ENCODE data around the gene TMPRSS12.
"Not testable (repeated sequence)": the region's sequence is repeated elsewhere in the genome, so short reads cannot be mapped to it uniquely, and the experiment has no call there.

TMPRSS12 gene

GRCh38 chr12:50925920-50926319, 83.2 kb downstream of the TMPRSS12 start:
- Histone ChIP-seq H3K4me1 (ENCODE audit: control insufficient read depth, insufficient read depth, low read length, unreplicated experiment) (peaks cover 33% of the 10 kb centered on the region), H3K36me3 (ENCODE audit: insufficient read depth, low read length) (no peaks in the 10 kb centered on the region), H3K4me3 (ENCODE audit: low read depth, low read length) (peak overlapping the region; percentile 92), H3K79me2 (ENCODE audit: control insufficient read depth, insufficient read depth, low read length, unreplicated experiment) (peaks cover 19% of the 10 kb centered on the region), H2AFZ (ENCODE audit: low read length, unreplicated experiment) (no peak overlapping the region), H3K27me3 (ENCODE audit: insufficient read depth, low read length) (no peaks in the 10 kb centered on the region), H3K27ac (ENCODE audit: low read depth, low read length) (no peak overlapping the region)

GRCh38 chr12:50926415-50926814, 83.7 kb downstream of the TMPRSS12 start:
- Histone ChIP-seq H3K27ac (ENCODE audit: low read depth, low read length) (no peak overlapping the region), H3K27me3 (ENCODE audit: insufficient read depth, low read length) (no peaks in the 10 kb centered on the region), H3K4me3 (ENCODE audit: low read depth, low read length) (peak overlapping the region; percentile 92), H3K79me2 (ENCODE audit: control insufficient read depth, insufficient read depth, low read length, unreplicated experiment) (peaks cover 19% of the 10 kb centered on the region), H3K4me1 (ENCODE audit: control insufficient read depth, insufficient read depth, low read length, unreplicated experiment) (peaks cover 33% of the 10 kb centered on the region), H2AFZ (ENCODE audit: low read length, unreplicated experiment) (no peak overlapping the region), H3K36me3 (ENCODE audit: insufficient read depth, low read length) (no peaks in the 10 kb centered on the region)

- not testable (repeated sequence) for H3K27ac ChIP-seq (ENCODE audit: low read depth, low read length); H3K36me3 ChIP-seq (ENCODE audit: insufficient read depth, low read length); H2AFZ ChIP-seq (ENCODE audit: low read length, unreplicated experiment); H3K27me3 ChIP-seq (ENCODE audit: insufficient read depth, low read length)
- Histone ChIP-seq H3K4me3 (ENCODE audit: low read depth, low read length) (peak overlapping the region; percentile 92), H3K79me2 (ENCODE audit: control insufficient read depth, insufficient read depth, low read length, unreplicated experiment) (peaks cover 19% of the 10 kb centered on the region), H3K4me1 (ENCODE audit: control insufficient read depth, insufficient read depth, low read length, unreplicated experiment) (peaks cover 33% of the 10 kb centered on the region)
Measured at GRCh38 chr12:50926932-50927331, 84.2 kb downstream of the TMPRSS12 start.

DNA sequence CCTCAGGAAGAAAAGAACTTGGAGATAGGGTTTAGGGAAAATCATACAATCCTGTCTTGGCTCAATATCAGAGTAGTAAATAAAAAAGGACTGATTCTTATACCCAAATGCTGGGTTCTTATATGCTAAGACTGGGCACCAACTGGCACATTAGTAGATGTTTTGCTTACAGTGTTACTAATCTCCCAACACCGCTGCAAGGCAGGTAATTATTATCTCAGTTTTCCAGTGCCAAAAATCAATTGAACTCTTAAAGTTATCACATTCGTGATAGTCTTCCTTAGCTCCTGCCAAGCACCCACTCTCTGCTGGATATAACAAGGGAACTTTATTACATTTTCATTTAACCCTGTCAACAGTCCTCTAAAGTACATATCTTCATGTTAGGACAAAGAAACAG, 84.6 kb downstream of the TMPRSS12 start:
- Histone ChIP-seq H3K36me3 (ENCODE audit: insufficient read depth, low read length) (peaks cover 3% of the 10 kb centered on the region; the same call in 1 of the 2 replicates), H3K4me3 (ENCODE audit: low read depth, low read length) (peak overlapping the region; percentile 92), H3K27ac (ENCODE audit: low read depth, low read length) (no peak overlapping the region), H3K27me3 (ENCODE audit: insufficient read depth, low read length) (no peaks in the 10 kb centered on the region), H3K4me1 (ENCODE audit: control insufficient read depth, insufficient read depth, low read length, unreplicated experiment) (peaks cover 31% of the 10 kb centered on the region), H3K79me2 (ENCODE audit: control insufficient read depth, insufficient read depth, low read length, unreplicated experiment) (peaks cover 19% of the 10 kb centered on the region), H2AFZ (ENCODE audit: low read length, unreplicated experiment) (no peak overlapping the region)

DNA sequence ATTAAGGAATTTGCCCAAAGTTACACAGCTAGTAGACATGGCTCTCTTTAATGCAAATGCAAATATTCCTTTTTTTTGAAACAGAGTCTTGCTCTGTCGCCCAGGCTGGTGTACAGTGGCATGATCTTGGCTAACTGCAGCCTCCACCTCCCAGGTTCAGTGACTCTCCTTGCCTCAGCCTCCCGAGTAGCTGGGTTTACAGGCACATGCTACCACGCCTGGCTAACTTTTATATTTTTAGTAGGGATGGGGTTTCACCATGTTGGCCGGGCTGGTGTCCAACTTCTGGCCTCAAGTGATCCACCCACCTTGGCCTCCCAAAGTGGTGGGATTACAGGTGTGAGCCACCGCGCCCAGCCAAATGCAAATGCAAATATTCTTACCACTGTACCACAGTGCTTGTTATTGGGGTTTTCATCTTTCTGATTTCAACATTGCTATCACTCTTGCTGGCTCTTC, 85.1 kb downstream of the TMPRSS12 start:
- Histone ChIP-seq H3K79me2 (ENCODE audit: control insufficient read depth, insufficient read depth, low read length, unreplicated experiment) (peaks cover 19% of the 10 kb centered on the region), H3K36me3 (ENCODE audit: insufficient read depth, low read length) (peaks cover 3% of the 10 kb centered on the region; the same call in 1 of the 2 replicates), H3K27me3 (ENCODE audit: insufficient read depth, low read length) (no peaks in the 10 kb centered on the region), H2AFZ (ENCODE audit: low read length, unreplicated experiment) (no peak overlapping the region), H3K27ac (ENCODE audit: low read depth, low read length) (no peak overlapping the region), H3K4me1 (ENCODE audit: control insufficient read depth, insufficient read depth, low read length, unreplicated experiment) (peaks cover 26% of the 10 kb centered on the region), H3K4me3 (ENCODE audit: low read depth, low read length) (peak overlapping the region; percentile 92)

GRCh38 chr12:50928392-50928791, 85.7 kb downstream of the TMPRSS12 start:
- Histone ChIP-seq H3K4me3 (ENCODE audit: low read depth, low read length) (peak overlapping the region; percentile 92), H3K4me1 (ENCODE audit: control insufficient read depth, insufficient read depth, low read length, unreplicated experiment) (peaks cover 20% of the 10 kb centered on the region), H3K27ac (ENCODE audit: low read depth, low read length) (no peak overlapping the region), H3K79me2 (ENCODE audit: control insufficient read depth, insufficient read depth, low read length, unreplicated experiment) (peaks cover 19% of the 10 kb centered on the region), H2AFZ (ENCODE audit: low read length, unreplicated experiment) (no peak overlapping the region), H3K27me3 (ENCODE audit: insufficient read depth, low read length) (no peaks in the 10 kb centered on the region), H3K36me3 (ENCODE audit: insufficient read depth, low read length) (peaks cover 3% of the 10 kb centered on the region; the same call in 1 of the 2 replicates)

DNA sequence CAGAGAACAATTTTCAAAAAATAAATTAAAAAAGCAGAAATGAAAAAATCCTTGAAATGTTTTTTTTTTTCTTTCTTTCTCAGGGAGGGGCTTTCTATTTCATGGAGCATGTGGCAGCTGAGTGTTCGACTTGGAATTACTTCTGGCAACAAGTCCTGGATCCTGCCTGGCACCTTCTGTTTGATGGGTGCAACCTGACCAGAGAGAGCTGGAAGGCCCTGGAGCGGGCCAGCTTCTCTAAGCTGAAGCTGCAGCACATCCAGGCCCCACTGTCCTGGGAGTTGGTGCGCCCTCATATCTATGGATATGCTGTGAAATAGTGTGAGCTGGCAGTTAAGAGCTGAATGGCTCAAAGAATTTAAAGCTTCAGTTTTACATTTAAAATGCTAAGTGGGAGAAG, 87.1 kb downstream of the TMPRSS12 start:
- H2AFZ ChIP-seq (ENCODE audit: low read length, unreplicated experiment) = no peak overlapping the region
- H3K27ac ChIP-seq (ENCODE audit: low read depth, low read length) = no peak overlapping the region
- H3K27me3 ChIP-seq (ENCODE audit: insufficient read depth, low read length) = no peaks in the 10 kb centered on the region
- peaks cover 3% of the 10 kb centered on the region; the same call in 1 of the 2 replicates for H3K36me3 ChIP-seq (ENCODE audit: insufficient read depth, low read length)
- peaks cover 20% of the 10 kb centered on the region for H3K4me1 ChIP-seq (ENCODE audit: control insufficient read depth, insufficient read depth, low read length, unreplicated experiment)
- H3K79me2 ChIP-seq (ENCODE audit: control insufficient read depth, insufficient read depth, low read length, unreplicated experiment) = peaks cover 19% of the 10 kb centered on the region
- no peak overlapping the region for H3K4me3 ChIP-seq (ENCODE audit: low read depth, low read length)

- peaks cover 25% of the 10 kb centered on the region for H3K4me1 ChIP-seq (ENCODE audit: control insufficient read depth, insufficient read depth, low read length, unreplicated experiment)
- H3K27me3 ChIP-seq (ENCODE audit: insufficient read depth, low read length); H3K36me3 ChIP-seq (ENCODE audit: insufficient read depth, low read length); H3K27ac ChIP-seq (ENCODE audit: low read depth, low read length); H3K4me3 ChIP-seq (ENCODE audit: low read depth, low read length); H2AFZ ChIP-seq (ENCODE audit: low read length, unreplicated experiment): not testable (repeated sequence)
- peaks cover 13% of the 10 kb centered on the region for H3K79me2 ChIP-seq (ENCODE audit: control insufficient read depth, insufficient read depth, low read length, unreplicated experiment)
Measured at GRCh38 chr12:50930477-50930876, 87.8 kb downstream of the TMPRSS12 start.

DNA sequence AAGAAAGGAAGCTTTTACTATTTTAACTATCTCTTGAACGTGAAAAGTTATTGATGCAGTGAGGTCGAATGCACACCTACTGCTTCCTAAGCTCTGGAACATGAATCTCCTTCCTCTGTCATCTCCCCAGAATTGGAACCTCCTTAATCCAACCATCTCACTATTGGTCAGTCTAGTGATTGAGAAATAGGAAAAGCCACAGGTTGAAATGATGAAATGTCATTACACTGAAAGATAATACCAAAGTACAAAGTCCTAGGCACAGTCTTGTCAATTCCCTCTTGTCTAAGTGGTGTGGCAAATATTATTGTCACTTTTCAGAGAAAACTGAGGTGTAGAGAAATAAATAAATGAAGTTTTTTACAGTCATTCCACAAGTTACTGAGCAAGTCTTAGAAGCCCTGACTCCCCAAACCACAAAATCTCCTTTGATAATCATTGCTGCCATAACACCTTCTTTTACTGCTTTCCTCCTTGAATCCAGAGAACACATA, 90.1 kb downstream of the TMPRSS12 start:
- no peak overlapping the region for H3K4me3 ChIP-seq (ENCODE audit: low read depth, low read length)
- no peak overlapping the region for H2AFZ ChIP-seq (ENCODE audit: low read length, unreplicated experiment)
- H3K36me3 ChIP-seq (ENCODE audit: insufficient read depth, low read length) = peaks cover 3% of the 10 kb centered on the region; the same call in 1 of the 2 replicates
- peaks cover 22% of the 10 kb centered on the region for H3K4me1 ChIP-seq (ENCODE audit: control insufficient read depth, insufficient read depth, low read length, unreplicated experiment)
- no peaks in the 10 kb centered on the region for H3K27me3 ChIP-seq (ENCODE audit: insufficient read depth, low read length)
- H3K27ac ChIP-seq (ENCODE audit: low read depth, low read length) = no peak overlapping the region
- H3K79me2 ChIP-seq (ENCODE audit: control insufficient read depth, insufficient read depth, low read length, unreplicated experiment) = no peaks in the 10 kb centered on the region

DNA sequence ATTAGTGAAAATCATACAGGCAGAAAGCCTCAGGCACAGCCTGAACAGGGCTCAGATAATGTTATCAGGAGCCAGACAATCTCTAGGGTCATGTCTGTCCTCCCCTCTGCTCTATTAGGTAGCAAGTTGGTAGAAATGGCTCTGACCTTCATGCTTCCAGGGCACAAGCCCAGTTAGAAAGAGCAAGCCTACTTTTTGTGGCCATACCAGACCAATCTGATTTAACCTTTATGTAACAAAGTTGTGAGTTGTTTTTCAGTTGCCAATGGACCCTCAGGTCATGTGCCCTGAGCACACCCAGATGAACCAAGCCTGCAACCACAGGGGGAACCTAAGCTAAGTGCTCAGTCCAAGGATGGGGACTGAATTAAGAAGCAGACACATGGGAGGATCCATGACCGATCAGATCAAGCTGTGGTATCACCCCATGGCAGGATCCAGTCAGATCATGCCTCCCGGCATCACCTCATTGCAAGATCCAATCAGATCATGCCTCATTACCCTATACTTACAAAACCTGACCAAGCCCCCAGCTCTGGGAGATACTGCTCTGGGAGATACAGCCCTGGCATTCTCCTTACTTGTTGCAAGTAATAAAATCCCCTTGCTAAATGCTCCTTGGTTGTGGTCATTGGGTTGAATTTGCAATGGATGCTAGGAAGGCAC, 90.9 kb downstream of the TMPRSS12 start:
- Histone ChIP-seq H3K27me3 (ENCODE audit: insufficient read depth, low read length) (no peaks in the 10 kb centered on the region), H3K36me3 (ENCODE audit: insufficient read depth, low read length) (peaks cover 6% of the 10 kb centered on the region), H3K4me3 (ENCODE audit: low read depth, low read length) (no peak overlapping the region), H3K4me1 (ENCODE audit: control insufficient read depth, insufficient read depth, low read length, unreplicated experiment) (peaks cover 15% of the 10 kb centered on the region), H3K27ac (ENCODE audit: low read depth, low read length) (no peak overlapping the region), H3K79me2 (ENCODE audit: control insufficient read depth, insufficient read depth, low read length, unreplicated experiment) (no peaks in the 10 kb centered on the region), H2AFZ (ENCODE audit: low read length, unreplicated experiment) (no peak overlapping the region)

DNA sequence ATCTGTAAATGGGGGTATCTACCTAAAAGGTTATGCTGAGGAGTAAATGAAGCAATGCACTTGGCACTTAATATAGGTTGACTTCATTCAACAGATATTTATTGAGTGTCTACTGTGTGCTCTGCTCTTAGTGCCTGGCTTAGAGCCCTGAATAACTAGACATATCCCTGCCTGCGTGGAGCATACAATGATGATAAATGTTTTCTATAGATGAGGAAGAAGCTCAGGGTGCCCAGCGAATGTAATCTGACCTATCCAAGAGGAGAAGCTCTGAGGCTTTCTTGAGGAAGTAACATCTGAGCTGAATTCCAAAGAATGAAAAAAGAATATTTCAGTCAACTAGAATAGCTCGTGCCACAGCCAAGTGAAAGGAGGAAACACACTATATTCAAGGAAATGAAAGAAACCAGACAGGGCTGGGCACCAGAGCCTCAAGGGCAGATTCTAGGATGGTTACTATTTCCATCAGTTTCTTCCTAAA, 91.7 kb downstream of the TMPRSS12 start:
- peak overlapping the region; percentile 49 for H3K27ac ChIP-seq (ENCODE audit: low read depth, low read length)
- H3K4me1 ChIP-seq (ENCODE audit: control insufficient read depth, insufficient read depth, low read length, unreplicated experiment) = peaks cover 15% of the 10 kb centered on the region
- H3K79me2 ChIP-seq (ENCODE audit: control insufficient read depth, insufficient read depth, low read length, unreplicated experiment) = no peaks in the 10 kb centered on the region
- H3K36me3 ChIP-seq (ENCODE audit: insufficient read depth, low read length) = peaks cover 8% of the 10 kb centered on the region
- H3K27me3 ChIP-seq (ENCODE audit: insufficient read depth, low read length) = no peaks in the 10 kb centered on the region
- peak overlapping the region; percentile 43 for H2AFZ ChIP-seq (ENCODE audit: low read length, unreplicated experiment)
- peak overlapping the region; percentile 44 for H3K4me3 ChIP-seq (ENCODE audit: low read depth, low read length)
